PFSK-1 (cell line): ENCODE measurements around the gene NEGR1.

ENCODE experiments used
- FOXP2 ChIP-seq: optimal IDR thresholded peaks from 2 replicates; pipeline ENCODE3; 2011; ENCODE audit warnings: borderline replicate concordance, control low read depth, inconsistent platforms; ENCODE audit not compliant: insufficient read depth; ENCODE audit errors: extremely low read length, extremely low read depth
- POLR2AphosphoS5 ChIP-seq: IDR thresholded peaks from 2 replicates; pipeline ENCODE4 v1.6.1; 2012; ENCODE audit warnings: low read depth, mild to moderate bottlenecking, control low read depth, low read length, moderate library complexity
- REST ChIP-seq, 2 experiments: IDR thresholded peaks; 2 replicates each; pipeline versions ENCODE4 v1.6.1 to v1.8.0; 2011 to 2012; ENCODE audit warnings: low read depth in 2 of 2, low read length in 2 of 2, control low read depth in 1 of 2, inconsistent platforms in 1 of 2, mild to moderate bottlenecking in 1 of 2, moderate library complexity in 1 of 2; ENCODE audit not compliant: insufficient read depth in 1 of 2
- SIN3A ChIP-seq: IDR thresholded peaks from 2 replicates; pipeline ENCODE4 v1.6.1; 2012; ENCODE audit warnings: mild to moderate bottlenecking, low read length, moderate library complexity, borderline replicate concordance; ENCODE audit not compliant: insufficient read depth
- TAF1 ChIP-seq: IDR thresholded peaks from 2 replicates; pipeline ENCODE4 v1.6.1; 2012; ENCODE audit warnings: low read length, control low read depth, borderline replicate concordance; ENCODE audit not compliant: insufficient read depth

DNA sequence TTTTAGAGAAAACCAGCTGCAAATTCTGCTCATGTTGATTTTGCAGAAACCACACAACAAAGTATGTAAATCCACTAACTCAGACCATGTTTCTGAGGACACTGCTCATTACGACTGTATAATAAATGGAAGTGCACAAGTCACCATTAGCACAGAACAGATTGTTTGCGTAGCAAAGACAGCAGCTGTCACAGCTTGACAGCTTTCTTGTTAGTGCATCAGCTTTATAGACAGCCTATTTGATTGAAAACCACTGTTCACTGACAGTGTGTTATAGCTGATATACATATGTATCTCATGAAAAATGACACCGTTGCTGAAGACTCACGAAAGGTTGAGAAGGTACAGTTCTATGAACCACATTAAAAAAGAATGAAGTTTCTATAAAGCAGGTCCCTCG, 641.3 kb downstream of the NEGR1 start:
- TF ChIP-seq POLR2AphosphoS5 (no peak), TAF1 (no peak), REST (IDR thresholded peaks at IDR 0.05; ENCODE audit: insufficient read depth in 1 of 2, low read depth in 2 of 2, low read length in 2 of 2) (no peak), SIN3A (no peak), FOXP2 (no peak)
